GM21825 (cell line): ENCODE results near the gene CENPW.

Source experiments
- ATAC-seq: cut with Tn5 transposase; IDR thresholded peaks from one replicate; pipeline ENCODE4 v1.9.1; 2021; ENCODE audit warnings: mild to moderate bottlenecking, moderate library complexity; ENCODE audit not compliant: unreplicated experiment

CENPW gene

DNA sequence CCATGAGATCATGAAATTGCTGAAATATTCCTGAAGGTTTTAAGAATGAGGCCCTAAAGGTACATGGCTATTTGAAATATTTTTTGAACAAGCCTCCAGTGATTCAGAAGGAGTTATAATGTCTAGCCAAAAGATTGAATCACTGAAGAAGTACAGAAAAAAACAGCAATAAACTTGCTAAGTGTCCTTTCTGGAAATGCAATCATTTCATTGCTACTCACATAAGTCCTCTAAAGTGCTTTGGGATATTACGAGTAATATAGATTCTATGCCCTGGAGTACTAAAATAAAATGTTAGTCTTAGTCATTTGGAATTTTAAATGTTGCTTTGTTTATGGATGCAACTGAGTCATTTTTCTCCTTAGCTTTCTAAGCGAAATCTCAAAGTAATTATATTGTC lies 32.7 kb downstream of the CENPW start:
- no peak for ATAC-seq

- no peak for ATAC-seq
These were observed 33.4 kb downstream of the CENPW start for GRCh38 chr6:126373344-126373743.

DNA sequence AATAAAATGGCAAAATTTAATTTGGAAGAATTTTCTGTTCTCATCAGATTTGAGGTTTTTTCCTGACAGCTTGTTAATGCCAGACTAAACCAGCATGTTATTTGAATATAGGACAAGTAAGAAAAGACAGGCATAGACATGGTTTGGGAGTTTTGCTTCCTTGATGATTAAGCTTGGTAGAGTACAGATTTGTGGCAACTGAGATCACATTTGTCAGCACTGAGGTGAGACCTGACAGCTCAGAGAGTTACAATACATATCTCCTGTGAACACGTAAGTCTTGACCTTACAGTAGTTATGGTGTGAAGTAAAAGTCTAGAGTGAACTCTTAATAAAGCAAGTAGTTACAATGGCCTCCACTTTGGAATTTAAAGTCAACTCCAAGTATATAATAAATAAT lies 34.5 kb downstream of the CENPW start:
- ATAC-seq = no peak

- no peak for ATAC-seq
These were observed 36.8 kb downstream of the CENPW start for GRCh38 chr6:126376682-126377081.

DNA sequence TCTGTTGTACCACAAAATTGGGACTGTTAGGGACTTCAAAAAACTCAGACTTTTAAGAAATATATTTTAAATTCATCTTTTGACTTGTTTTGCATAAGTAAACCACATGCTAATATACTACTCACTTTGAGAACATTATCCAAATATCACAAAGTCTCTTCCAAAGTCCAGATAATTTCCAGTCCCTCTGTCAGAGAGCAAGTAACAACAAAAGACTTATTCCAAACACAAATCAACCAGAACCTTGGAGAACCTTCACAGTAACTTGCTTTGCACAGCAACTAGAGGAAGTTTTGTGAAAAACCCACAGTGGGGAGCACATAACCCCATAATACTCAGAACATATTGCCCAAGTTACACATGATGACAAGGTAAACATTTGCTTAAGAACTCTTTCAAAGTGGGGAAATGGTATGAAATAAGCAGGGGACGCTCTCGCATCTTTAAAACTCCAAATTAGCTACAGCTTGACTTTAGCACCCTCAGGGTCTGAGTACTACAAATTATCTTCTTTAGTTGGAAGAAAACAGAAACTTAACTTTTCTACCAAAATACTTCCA lies 37.8 kb downstream of the CENPW start:
- ATAC-seq = no peak

- ATAC-seq = no peak
These were observed 40.2 kb downstream of the CENPW start for GRCh38 chr6:126380072-126380583.

GRCh38 chr6:126381498-126381897 lies 41.6 kb downstream of the CENPW start:
- no peak for ATAC-seq

GRCh38 chr6:126383203-126383602 lies 43.3 kb downstream of the CENPW start:
- no peak for ATAC-seq

DNA sequence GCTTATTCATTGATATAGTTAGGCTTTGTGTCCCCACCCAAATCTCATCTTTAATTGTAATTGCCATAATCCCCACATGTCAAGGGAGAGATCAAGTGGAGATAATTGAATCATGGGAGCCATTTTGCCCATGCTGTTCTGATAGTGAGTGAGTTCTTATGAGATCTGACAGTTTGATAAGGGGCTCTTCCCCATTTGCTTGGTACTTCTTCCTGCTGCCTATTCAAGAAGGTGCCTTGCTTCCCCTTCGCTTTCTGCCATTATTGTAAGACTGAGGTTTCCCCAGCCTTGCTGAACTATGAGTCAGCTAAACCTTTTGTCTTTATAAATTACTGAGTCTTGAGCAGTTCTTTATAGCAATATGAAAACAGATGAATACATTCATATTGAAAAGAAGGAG lies 45.6 kb downstream of the CENPW start:
- no peak for ATAC-seq

DNA sequence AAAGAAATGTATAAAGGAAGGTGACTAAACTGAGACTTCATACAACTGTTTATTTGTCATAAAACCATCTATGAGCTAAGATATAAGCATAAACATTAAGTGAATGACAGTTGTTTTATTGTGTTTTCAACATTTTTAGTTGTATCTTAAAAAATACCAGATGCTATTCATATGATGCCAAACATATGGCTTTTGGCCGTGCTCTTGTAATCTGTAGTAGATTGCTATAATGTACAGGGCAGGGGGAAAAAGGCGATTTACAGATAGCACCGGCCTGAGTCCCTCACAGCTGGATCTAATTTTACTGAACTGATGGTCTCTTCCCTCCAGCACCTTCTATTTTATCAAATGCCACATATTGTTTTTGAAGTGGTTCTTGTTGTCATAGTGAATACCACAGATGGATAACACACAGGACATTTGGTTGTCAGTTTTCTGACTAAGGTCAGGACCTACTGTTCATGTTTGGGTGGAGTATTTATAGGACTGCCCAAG lies 48.2 kb downstream of the CENPW start:
- no peak for ATAC-seq

GRCh38 chr6:126396131-126396530 lies 56.2 kb downstream of the CENPW start:
- ATAC-seq = no peak
